Hematopoietic multipotent progenitor cell treated with erythropoietin and hydrocortisone succinate and interleukin-3 and kit ligand, for 15 days (in vitro differentiated cells): ENCODE results near the gene TNIP1.

Source experiments
- DNase-seq: peaks from one replicate; pipeline ENCODE4 v3.0.0-alpha.2; 2015; ENCODE audit warnings: low spot score

The TNIP1 gene

DNA sequence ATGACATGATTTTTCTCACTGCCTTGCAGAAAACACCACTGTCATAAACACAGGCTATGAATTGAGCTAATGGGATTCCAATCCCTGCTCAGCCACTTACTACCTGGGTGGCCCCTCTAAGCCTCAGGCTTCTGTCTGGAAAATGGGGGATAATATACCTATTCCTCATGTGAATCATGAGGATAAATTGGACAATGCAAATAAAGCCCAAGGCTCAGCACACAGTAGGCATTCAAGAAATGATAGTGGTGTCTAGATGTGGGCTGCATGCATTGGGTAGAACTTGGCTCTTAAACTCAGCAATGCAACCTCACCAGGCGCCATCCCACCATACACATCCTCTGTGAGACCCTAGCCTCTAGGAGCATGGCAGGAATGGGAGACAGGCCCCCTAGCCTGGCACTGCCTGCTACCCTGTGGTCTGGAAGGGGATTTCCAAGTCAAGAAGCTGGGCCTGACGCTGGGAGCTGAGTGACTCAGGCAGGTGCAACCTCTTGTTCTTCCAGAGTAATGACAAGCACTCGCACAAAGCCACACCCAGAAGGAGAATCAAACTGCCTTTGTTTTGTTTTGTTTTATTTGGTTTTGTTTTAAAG lies 2.3 kb upstream of the TNIP1 start:
- DNase-seq = no peak

DNA sequence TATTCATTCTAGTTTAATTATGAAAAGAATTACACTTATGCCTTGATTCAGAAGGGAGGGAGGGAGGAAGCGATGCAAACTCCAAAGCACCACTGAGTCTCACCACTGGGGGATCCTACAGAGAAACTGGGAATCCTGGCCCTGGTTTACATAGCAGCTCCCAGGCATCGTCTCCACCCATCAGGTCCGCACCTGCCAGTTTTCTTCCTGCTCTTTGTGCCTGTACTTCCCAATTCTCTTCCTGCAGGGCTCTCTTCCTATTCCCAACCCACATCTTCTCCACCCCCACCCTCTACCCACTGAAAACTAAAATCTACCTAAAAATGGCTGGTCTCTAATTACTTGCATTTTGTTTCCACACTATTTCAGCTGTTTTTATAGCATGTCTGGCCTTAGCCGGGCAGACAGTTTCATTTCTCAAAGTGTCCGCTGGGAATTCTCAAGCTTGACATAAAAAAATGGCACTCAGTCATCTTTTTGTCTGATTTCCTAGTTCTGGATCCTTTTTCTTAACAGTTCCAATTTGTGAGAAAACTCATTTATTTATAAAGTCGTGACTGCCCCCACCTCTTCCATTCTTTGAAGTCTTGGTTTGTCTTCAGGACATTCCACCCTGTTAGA lies 1.6 kb upstream of the TNIP1 start:
- no peak for DNase-seq

DNA sequence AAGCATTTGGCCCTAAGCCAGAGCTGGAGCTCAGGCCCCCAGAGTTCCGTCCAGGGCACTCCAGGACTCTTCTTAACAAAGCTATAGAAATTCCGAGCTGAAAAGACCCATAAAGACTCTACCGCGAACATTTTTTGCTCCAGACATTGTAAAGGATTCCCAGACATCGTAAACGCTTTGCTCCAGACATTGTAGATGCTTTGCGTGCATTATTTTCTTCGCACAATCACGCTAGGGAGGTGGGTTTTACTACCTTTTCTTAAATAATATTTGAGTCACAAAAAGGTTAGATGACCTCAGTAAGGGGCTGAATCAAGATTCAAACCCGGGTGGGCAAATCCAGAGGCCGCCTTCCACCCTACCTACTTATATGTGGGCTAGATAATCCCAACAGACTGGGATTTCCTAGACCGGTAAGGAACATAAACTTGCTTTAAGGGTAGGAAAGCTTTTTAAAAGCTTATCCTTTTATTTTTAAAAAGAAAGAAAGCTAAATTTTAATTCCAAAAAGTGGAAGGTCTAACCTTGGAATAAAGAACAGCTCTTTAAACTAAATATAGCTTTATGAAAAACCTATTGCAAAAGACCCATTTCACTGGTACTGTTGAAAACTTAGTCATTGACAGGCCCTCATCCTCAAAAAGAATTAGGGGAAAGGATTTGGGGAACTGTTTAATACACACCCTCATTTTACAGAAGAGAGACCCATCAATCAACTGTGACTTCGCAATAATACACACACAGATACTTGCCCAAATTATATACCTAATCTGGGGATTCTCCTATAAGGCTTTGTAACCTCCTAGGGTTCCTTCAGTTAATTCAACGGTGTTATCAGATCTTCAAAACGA lies 822 bp upstream of the TNIP1 start:
- DNase-seq = peak; percentile 85

DNA sequence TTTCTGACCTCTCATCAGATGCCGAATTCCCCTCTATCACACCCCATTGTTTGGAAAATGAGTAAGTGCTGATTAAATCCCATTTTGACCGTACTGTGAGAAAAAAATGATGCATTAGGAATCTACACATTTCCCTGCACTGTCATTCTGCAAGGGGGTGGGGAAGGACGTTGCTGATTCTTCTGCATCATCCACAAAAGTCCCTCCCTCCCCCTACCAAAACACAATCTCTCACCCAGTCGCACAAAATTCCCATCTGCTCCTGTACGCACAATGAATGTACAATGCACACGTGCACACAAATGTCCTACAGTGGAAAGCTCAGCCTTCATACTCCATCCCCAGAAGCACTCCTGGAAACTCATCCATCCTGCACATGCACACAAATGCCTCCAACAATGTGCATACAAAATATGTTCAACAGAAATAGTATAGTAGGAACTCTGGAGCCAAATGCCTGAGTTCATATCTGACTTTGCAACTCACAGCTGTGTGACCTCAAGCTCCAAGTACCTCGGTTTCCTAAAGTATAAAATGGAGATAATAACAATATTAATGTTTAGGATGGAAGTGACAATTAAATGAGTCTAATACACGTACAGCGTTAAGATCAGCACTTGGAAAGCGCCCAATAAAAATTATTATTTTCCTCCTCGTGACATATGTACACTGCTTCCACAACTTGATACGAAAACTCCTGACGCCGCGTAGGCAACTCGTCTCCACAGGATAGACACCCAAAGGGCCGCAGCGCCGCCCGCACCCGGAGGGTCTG lies 809 bp downstream of the TNIP1 start:
- no peak for DNase-seq

DNA sequence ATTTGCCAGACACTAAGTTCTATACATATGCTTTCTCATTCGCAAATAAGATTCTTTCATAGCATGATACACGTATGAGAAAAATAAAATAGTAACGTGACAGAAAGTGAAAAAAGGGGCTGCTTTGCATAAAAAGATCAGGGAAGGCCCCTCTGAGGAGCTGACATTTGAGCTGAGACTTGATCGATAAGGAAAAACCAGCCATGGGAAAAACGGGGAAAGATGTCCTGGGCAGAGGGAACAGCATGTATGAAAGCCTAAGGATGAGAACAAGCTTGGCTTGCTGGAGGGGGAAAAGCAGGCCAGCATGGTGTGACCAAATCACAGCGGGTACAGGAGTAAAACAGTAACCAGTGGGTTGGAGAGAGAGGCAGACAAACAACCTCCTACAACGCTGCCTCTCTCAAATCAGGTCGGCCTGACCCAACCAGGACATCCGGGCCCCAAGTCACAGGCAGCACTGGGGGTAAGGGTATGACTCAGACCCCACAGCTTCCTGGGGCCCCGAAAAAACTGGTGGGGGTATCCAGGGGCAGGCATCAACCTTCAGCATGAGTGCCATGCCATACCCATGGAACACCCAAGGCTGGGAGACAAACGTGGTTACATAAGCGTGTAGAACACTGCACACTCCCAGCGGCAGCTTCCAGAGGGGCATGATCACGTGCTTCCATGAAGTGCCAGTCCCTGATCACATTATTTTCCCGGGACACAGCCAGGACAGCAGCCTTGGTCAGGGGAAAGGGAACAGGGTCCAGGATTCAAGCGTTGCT lies 2.2 kb downstream of the TNIP1 start:
- no peak for DNase-seq

DNA sequence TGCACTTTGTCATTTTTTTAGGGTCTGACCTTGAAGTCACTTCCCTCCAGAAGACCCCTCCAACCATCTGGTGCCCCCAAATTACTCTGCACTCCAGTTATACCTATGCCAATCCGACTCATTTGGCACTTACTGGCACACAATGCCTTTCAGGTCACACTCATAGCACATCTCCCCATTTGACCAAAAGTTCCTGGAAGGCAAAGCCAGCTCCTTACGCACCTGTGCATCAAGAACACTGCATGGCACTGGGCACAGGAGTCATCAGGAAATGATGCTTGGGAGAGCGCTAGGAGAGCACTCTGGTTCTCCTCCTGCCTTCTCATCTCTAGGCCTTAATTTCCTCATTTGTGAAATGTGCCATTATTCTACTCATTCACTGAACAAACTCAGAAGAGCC lies 2.9 kb downstream of the TNIP1 start:
- DNase-seq = no peak

DNA sequence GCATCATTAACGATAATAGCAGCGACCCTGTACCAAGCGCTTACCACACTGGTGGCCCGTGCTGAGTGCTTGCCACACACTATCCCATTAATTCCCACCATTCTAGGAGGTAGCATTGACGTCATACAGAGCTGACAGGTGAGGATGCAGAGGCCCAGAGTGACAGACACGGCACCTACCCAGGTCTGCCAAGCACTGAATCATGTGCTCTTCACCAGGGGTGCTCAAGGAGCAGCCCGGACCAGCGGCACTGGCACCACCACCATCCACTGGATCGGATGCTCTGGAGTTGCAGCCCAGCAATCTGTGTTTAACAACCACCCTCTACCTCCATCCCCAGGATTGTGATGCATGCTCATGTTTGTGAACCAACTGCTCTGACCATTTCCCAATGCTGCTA lies 3.4 kb downstream of the TNIP1 start:
- no peak for DNase-seq

DNA sequence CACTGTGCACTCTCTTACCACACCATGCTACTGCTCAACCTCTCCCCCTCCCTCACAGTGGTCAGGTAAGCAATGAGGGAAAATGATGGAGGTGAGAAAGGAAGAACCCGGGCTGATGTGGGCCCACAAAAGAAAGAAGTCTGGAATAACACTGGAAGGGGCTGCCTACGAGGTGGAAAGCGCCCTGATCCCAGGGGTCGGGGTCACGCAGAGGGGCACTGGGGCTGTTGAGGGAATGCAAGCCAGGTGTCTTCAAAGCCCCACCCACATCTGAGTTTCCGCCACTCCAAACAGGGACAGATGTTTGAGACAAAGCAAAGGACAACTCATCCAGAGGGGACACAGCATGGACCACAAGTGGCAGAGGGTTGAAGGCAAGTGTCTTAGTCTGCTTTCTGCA lies 4.2 kb downstream of the TNIP1 start:
- no peak for DNase-seq

DNA sequence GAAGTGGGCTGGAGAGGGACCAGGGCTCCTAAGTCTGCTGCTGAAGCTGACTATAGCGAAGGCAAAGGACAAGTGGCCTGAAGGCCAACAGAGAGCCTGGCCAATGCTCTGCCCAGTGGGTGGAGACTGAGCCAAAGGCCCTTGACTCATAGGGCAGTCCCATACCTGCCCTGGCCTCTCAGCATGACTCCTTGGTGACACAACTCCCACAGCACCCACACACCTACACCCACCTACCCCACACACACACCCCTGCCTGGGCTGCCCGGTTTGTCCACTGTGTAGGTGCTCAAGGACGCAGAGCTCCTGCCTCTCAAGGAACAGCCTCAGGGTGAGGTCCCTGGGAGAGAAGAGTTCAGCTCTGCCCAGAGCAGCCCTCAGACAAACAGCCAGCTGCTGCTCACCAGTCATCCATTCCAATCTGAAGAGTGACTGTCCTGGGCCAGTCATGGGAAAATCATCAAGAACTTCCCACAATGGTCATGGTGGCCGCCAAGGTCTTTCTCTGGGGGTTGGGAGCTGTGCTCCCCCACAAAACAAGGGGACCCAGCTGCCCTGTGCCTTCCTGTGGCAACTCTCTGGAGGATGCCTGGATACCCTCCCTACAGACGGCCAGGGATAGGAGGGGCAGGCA lies 5.0 kb downstream of the TNIP1 start:
- DNase-seq = no peak

DNA sequence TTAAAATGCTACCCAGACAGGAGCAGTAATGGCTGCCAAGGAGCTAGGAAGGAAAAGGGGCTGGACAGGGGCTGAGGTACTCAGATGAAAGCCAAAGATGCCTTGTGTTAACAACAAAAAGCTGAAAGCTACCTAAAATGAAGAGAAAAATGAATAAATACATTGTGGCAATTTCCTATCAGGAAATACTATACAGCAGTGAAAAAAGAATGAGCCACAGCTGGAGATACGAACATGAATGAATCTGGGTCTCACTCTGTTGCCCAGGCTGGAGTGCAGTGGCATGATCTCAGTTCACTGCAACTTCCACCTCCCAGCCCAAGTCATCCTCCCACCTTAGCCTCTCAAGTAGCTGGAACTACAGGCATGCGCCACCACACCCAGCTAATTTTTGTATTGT lies 6.3 kb downstream of the TNIP1 start:
- no peak for DNase-seq

DNA sequence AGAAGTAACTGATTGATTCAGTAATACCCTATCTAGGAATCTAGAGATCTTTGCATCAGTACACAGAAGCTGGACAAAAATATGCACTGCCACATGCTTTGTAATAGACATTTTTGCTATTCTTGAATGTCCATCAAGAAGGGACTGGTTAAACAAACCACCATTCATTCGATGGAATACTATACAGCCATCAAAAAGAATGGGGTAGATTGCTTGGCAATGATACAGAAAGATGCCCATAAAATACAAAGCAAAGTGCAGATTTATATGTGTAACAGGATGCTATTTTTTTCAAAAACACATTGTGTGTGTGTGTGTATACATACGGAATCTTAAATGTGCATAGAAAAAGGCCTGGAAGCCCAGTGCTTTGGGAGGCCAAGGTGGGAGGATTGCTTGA lies 7.6 kb downstream of the TNIP1 start:
- DNase-seq = no peak

DNA sequence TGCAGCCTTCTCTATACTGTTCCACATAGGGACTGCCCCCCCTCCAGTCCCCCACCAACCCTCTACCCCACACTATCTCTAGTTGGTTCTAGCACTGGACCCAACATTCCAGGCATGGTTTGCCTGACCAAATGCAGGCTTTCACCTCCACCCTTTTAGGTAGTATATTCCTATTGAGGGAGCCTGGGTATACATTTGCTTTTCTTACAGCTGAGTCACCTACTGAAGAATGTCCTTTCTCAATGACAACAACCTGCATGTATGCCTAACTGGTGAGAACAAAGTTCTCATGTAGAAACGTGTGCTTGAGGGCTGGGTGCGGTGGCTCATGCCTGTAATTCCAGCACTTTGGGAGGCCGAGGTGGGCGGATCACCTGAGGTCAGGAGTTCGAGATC lies 8.2 kb downstream of the TNIP1 start:
- DNase-seq = no peak

DNA sequence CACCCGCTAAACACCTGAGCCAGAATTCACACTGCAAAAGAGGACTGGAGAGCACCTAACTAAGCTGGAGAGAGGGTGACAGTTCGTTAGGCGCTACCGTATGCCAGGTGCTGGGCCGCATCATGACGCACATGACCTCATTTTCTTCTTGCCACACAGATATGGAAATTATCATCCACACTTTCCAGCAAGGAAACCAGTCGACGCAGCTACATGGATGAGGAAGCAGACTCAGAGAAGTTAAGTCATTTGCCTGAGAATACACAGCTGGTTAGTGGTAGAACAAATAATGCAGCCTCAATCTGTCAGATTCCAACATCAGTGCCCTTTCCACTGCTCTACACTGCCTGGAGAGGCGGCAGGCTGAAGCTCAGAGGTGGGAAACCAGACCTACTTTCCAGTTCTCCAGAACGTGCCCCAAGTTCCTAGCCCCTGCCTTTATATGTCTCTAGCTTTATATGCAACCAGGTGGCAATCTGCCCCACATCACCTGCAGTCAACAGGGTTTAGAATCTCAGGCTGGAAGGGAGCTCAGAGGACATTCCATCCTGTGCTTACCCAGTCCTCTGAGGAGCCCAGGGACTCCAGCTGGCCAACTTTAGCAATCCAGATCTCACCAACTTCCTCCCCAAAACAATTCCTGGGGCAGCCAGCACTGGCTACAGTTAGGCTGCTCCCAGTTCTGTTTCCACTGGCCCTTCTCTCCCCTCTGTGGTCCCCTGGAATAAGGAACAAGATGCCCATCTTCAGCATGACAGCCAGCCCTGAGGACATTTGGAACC lies 8.8 kb downstream of the TNIP1 start:
- DNase-seq = no peak

DNA sequence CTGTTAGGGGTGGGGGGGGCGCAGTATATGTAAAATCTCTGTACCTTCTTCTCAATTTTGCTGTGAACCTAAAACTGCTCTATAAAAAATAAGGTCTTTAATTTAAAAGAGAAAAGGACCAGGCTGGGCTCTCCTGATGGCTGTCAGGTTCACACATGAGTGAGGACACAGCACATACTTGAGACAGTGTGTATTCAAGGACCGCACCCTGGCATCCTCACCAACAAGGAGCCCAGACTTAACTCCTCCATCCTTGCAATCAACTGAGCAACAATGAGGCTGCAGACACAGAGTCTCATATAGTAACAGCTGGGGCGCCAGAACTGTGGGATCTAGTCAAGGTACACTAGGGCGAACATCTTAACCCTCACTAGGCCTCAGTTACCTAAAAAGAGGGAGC lies 9.8 kb downstream of the TNIP1 start:
- no peak for DNase-seq

DNA sequence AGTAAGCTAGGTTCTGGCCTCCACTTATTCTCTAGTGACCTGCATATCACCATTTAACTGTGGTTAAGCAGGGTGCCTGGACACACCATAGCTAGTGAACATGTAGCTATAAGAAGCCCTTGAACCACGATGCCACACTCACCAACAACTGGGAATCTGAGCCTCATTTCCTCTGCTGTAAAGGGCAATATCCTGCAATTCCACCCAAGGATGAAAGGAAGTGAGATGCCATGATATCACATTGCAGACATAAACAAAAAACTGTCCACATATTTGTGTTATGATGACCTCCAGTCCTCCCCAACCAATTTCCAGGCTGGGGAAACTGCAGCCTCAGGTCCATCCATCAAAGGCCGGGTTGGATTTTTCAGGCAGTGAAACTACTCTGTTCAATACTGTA lies 10.4 kb downstream of the TNIP1 start:
- no peak for DNase-seq

DNA sequence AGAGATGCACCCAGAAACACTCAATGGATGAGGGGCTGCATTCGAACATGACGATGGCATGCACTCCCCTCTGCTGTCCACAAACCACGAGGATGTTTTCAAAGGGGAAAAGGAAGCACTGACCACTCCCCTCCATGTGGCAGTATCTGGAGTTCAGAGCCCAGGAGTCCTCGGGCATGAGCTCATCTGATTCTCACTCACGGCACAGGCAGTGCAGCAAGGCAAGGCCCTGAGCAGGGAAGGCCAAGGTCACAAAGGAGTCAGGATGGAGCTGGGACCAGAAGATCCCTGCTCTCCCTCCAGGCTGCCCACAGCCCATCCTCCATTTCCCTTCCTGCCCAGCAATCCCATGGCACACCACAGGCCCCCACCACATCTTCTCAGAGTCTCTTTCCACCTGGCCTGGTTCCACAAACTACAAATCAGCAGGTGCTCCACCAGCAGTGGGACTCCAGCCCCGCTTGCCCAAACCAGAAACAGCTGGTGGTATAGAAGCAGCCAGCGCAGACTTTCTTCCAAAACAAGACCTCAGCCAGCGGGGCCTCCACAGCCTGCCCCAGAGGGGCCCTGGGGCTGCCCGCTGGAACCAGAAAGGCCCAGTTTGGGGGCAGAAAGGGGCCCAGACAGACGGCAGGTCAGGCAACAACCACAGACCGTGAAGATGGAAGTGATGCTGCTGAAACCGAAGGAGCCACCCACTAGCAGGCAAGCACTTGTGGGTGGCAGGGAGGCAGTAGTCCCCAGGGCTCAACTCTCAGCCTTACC lies 12.2 kb downstream of the TNIP1 start:
- DNase-seq = no peak

DNA sequence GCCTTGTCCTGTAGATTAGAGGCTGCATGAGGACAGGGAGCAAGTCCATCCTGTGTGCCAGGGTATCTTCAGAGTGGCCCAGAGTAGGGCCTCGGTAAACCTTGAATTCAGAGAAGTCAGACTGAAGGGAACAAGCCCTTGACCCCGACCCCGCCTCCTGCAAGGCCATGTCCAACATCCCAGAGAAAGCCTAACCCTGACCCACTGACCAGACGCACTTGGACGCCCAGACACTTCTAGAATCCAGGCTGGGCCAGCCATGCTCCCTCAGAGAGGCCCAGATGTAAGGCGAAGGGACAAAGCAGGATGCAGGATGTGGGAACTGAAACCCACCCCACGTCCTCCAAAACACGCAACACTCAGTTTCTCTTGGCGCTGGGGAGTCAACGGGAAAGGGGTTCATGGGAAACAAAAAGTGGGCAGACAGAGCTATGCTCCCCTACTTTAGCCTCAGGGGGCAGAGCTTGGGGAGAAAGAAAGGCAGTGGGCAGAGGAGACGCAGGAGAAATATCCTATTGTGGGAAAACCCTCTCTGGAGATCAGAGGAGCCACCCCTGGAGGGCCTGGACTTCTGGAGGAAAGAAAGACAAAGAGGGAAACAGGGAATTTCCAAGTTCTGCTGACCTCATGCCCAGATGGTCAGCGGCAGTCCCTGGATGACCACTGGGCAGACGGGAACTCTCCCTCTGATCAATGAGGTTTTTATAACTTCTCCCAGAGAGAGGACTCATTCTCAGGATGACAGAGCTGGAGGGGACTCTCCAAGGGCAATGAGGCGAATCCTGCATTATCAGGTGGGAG lies 13.0 kb downstream of the TNIP1 start:
- no peak for DNase-seq

DNA sequence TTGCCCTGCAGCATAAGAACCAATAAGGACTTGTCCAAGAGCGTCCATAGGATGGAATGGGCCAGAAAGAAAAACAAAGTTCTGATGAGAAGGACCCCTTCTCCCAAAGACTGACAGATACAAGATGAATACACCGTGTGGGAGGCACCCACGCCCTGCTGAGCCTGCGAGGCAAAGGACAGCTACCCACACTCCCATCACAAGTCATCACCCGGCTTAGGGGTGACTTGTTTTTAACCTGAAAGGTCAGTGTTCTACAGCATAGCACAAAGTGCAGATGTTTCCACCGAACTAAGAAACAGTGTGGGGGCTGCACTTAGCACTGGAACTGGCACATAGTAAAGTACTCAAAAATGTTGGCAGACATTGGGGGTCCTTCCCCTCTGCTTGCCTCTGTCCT lies 13.9 kb downstream of the TNIP1 start:
- DNase-seq = no peak

DNA sequence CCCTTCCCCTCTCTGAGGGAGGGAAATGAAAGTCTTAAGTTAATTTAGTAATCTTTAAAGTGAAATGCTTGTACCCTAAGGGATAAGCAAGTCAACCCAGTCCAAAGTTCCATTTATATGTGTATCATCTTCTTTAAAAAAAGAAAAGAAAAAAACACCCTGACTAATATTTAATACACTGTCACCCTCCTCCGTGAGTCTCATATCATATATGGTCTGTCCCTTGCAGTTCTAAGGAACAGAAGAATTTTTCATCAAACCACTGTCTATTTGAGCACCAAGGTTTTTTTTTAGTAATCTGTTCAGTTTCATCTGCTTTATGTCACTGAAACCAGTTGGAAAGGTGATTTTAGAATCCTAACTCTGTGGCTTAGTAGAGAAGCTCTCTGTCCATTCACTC lies 15.2 kb downstream of the TNIP1 start:
- DNase-seq = no peak
